HEK293 (cell line): ENCODE measurements around the gene RTN4.

ENCODE experiments used
- CTCF ChIA-PET: fragments of 350-600 bp; formaldehyde crosslinking; extraction: SDS; loops from one replicate; lab custom pipeline; 2021; ENCODE audit warnings: antibody characterized with exemption; lab: Yijun Ruan, JAX
- POLR2A ChIA-PET: fragments of 300-600 bp; formaldehyde crosslinking; extraction: SDS; loops from one replicate; lab custom pipeline; 2020; ENCODE audit warnings: antibody characterized with exemption, inconsistent platforms; lab: Yijun Ruan, JAX
- H3K27ac ChIP-seq: fragments of 200-500 bp; sonication (Bioruptor generic); 2 replicates; pipeline ENCODE4 v1.5.1; 2014; ENCODE audit warnings: low read depth, low read length, control low read depth, inconsistent platforms; ENCODE audit errors: extremely low read depth
- H3K36me3 ChIP-seq, 2 experiments: fragments of 200-500 bp in 1 of 2; sonication (Bioruptor generic) in 1 of 2; 1 replicate in 1 of 2; 2 replicates in 1 of 2; pipeline ENCODE4 v1.5.1; 2014 to 2017; ENCODE audit warnings: inconsistent platforms in 2 of 2, low read length in 2 of 2; ENCODE audit not compliant: control insufficient read depth in 2 of 2, insufficient read depth in 1 of 2
- H3K4me1 ChIP-seq: fragments of 200-500 bp; sonication (Bioruptor generic); 2 replicates; pipeline ENCODE4 v1.5.1; 2014; ENCODE audit warnings: mild to moderate bottlenecking, low read length, inconsistent platforms; ENCODE audit not compliant: control insufficient read depth, insufficient read depth
- H3K4me3 ChIP-seq: 2 replicates; pipeline ENCODE4 v1.5.1; 2011; ENCODE audit warnings: low read depth, mild to moderate bottlenecking, control low read depth, low read length, moderate library complexity
- H3K9me3 ChIP-seq: fragments of 200-500 bp; sonication (Bioruptor generic); 2 replicates; pipeline ENCODE4 v1.5.1; 2014; ENCODE audit warnings: low read depth, low read length, inconsistent platforms; ENCODE audit not compliant: control insufficient read depth, insufficient read depth
- BCL11B ChIP-seq: fragments of 450-650 bp; formaldehyde crosslinking; IDR thresholded peaks from 2 replicates; pipeline ENCODE4 v1.5.1; 2016; ENCODE audit warnings: low read depth, missing biosample characterization, missing genetic modification characterization
- ELK4 ChIP-seq: IDR thresholded peaks from 2 replicates; pipeline ENCODE4 v1.6.1; 2011; ENCODE audit warnings: mild to moderate bottlenecking, low read depth, low read length, borderline replicate concordance
- IKZF3 ChIP-seq: fragments of 450-650 bp; IDR thresholded peaks from 2 replicates; pipeline ENCODE4 v1.5.0; 2018; ENCODE audit warnings: missing biosample characterization, mild to moderate bottlenecking, missing genetic modification characterization, moderate library complexity
- MZF1 ChIP-seq: fragments of 450-650 bp; formaldehyde crosslinking; IDR thresholded peaks from 2 replicates; pipeline ENCODE4 v1.5.1; 2017; ENCODE audit warnings: missing biosample characterization, missing genetic modification characterization, borderline replicate concordance
- PRDM4 ChIP-seq: fragments of 450-650 bp; formaldehyde crosslinking; IDR thresholded peaks from 2 replicates; pipeline ENCODE4 v1.5.1; 2017; ENCODE audit warnings: missing biosample characterization, missing genetic modification characterization
- ZBTB17 ChIP-seq: fragments of 450-650 bp; formaldehyde crosslinking; IDR thresholded peaks from 2 replicates; pipeline ENCODE4 v1.5.1; 2016; ENCODE audit warnings: missing biosample characterization, missing genetic modification characterization
- ZBTB6 ChIP-seq: fragments of 450-650 bp; formaldehyde crosslinking; IDR thresholded peaks from 2 replicates; pipeline ENCODE4 v1.5.1; 2017; ENCODE audit warnings: missing biosample characterization, missing genetic modification characterization
- ZNF10 ChIP-seq: fragments of 450-650 bp; formaldehyde crosslinking; IDR thresholded peaks from 2 replicates; pipeline ENCODE4 v1.5.1; 2017; ENCODE audit warnings: missing biosample characterization, missing genetic modification characterization
- ZNF169 ChIP-seq: fragments of 450-650 bp; formaldehyde crosslinking; IDR thresholded peaks from 2 replicates; pipeline ENCODE4 v1.5.1; 2016; ENCODE audit warnings: missing biosample characterization, missing genetic modification characterization
- ZNF19 ChIP-seq: fragments of 450-650 bp; formaldehyde crosslinking; IDR thresholded peaks from 2 replicates; pipeline ENCODE4; 2016; ENCODE audit warnings: missing biosample characterization, missing genetic modification characterization, low read depth
- ZNF223 ChIP-seq: fragments of 450-650 bp; formaldehyde crosslinking; IDR thresholded peaks from 2 replicates; pipeline ENCODE4 v1.5.1; 2016; ENCODE audit warnings: missing biosample characterization, missing genetic modification characterization
- ZNF398 ChIP-seq: fragments of 450-650 bp; formaldehyde crosslinking; IDR thresholded peaks from 2 replicates; pipeline ENCODE4 v1.5.1; 2017; ENCODE audit warnings: missing biosample characterization, missing genetic modification characterization
- ZNF629 ChIP-seq: fragments of 450-650 bp; formaldehyde crosslinking; IDR thresholded peaks from 2 replicates; pipeline ENCODE4 v1.5.1; 2017; ENCODE audit warnings: missing biosample characterization, missing genetic modification characterization
- ZNF664 ChIP-seq: fragments of 450-650 bp; formaldehyde crosslinking; IDR thresholded peaks from 2 replicates; pipeline ENCODE4 v1.5.1; 2016; ENCODE audit warnings: missing biosample characterization, missing genetic modification characterization
- ZSCAN5A ChIP-seq: fragments of 450-650 bp; formaldehyde crosslinking; IDR thresholded peaks from 2 replicates; pipeline ENCODE4 v1.5.1; 2016; ENCODE audit warnings: missing biosample characterization, missing genetic modification characterization

Gene RTN4

GRCh38 chr2:55025627-55026026 lies 24.6 kb downstream of the RTN4 start:
- no peak overlapping the region for H3K27ac ChIP-seq
- TF ChIP-seq MZF1 (tag by site-specific recombination) (no peak), ZSCAN5A (tag by site-specific recombination) (no peak), ZNF629 (tag by site-specific recombination) (no peak), ZNF223 (tag by site-specific recombination) (no peak), ELK4 (no peak), ZNF10 (tag by site-specific recombination) (no peak), ZNF664 (tag by site-specific recombination) (no peak), ZBTB17 (tag by site-specific recombination) (no peak), IKZF3 (no peak), ZNF19 (tag by site-specific recombination) (no peak), ZNF398 (tag by site-specific recombination) (no peak), PRDM4 (tag by site-specific recombination) (no peak), ZBTB6 (tag by site-specific recombination) (no peak)
- H3K4me3 ChIP-seq = no peak overlapping the region
- H3K36me3 ChIP-seq = no peaks in the 10 kb centered on the region
- 0 out of 2 replicates have a peak, but pooled peaks cover 2% of the 10 kb centered on the region for H3K4me1 ChIP-seq
- CTCF ChIA-PET = interaction anchor here (0.6 to 1.7 kb wide), 4 partner anchors 11 to 406 kb away, joined by 3 to 6 read pairs (median 4); no protein-coding TSS in a partner anchor
- no peaks in the 10 kb centered on the region for H3K9me3 ChIP-seq
- POLR2A ChIA-PET = interaction anchor here (1.0 to 1.3 kb wide), 2 partner anchors 23 to 25 kb away, joined by 3 to 5 read pairs; partner anchors contain the start of gene RTN4

GRCh38 chr2:55025082-55025481 lies 25.2 kb downstream of the RTN4 start:
- CTCF ChIA-PET = interaction anchor here (1.1 to 1.7 kb wide), 3 partner anchors 10 to 143 kb away, joined by 3 to 6 read pairs (median 4); no protein-coding TSS in a partner anchor
- TF ChIP-seq BCL11B = no peak
- TF ChIP-seq ZNF169 (tag by site-specific recombination) = no peak
- no peak overlapping the region for H3K27ac ChIP-seq
- no peak overlapping the region for H3K4me3 ChIP-seq
- H3K9me3 ChIP-seq = no peaks in the 10 kb centered on the region
- POLR2A ChIA-PET = interaction anchor here (1.0 to 1.3 kb wide), 2 partner anchors 23 to 25 kb away, joined by 3 to 5 read pairs; partner anchors contain the start of gene RTN4
- H3K36me3 ChIP-seq = no peaks in the 10 kb centered on the region
- 0 out of 2 replicates have a peak, but pooled peaks cover 2% of the 10 kb centered on the region for H3K4me1 ChIP-seq
